Stimulated activated CD4-positive, alpha-beta T cell treated with anti-CD3 and anti-CD28 coated beads, Interleukin-12 subunit alpha, Interleukin-12 subunit beta, amount 100 ng/mL, for 24 hours (primary cell): ENCODE results near the gene CWC15.
"Not testable (repeated sequence)": the region's sequence is repeated elsewhere in the genome, so short reads cannot be mapped to it uniquely, and the experiment has no call there.

Experiments used
- DNase-seq, 2 experiments: peaks; one replicate each; pipeline ENCODE4 v3.0.0-alpha.2; 2020; ENCODE audit warnings: low read depth in 2 of 2

CWC15 gene

GRCh38 chr11:94913718-94914394 lies 59.5 kb downstream of the CWC15 start:
- not testable (repeated sequence) for DNase-seq

- no peak for DNase-seq
These were observed 60.5 kb downstream of the CWC15 start for GRCh38 chr11:94912806-94913205.
